HepG2 (cell line): ENCODE results near the gene FAM174C. TPM values are rescaled to one million over a fixed set of nuclear protein-coding genes. Genes with fewer than 3 reads are reported as not detected.

ENCODE experiments used
- ATAD3A ChIP-seq: sonication (generic); formaldehyde crosslinking; IDR thresholded peaks from 2 replicates; pipeline ENCODE4 v1.4.0; 2020; ENCODE audit warnings: missing genetic modification reagents
- HDAC1 ChIP-seq: sonication (generic); formaldehyde crosslinking; IDR thresholded peaks from 2 replicates; pipeline ENCODE4 v1.5.1; 2020; ENCODE audit warnings: mild to moderate bottlenecking, missing genetic modification reagents
- MAFK ChIP-seq, 2 experiments: IDR thresholded peaks in 1 of 2; conservative IDR thresholded peaks in 1 of 2; 2 replicates each; pipeline ENCODE4 v1.6.1; 2011; ENCODE audit warnings: improper control_type of control experiment in 2 of 2, low read length in 2 of 2
- POGZ ChIP-seq: sonication (generic); formaldehyde crosslinking; IDR thresholded peaks from 2 replicates; pipeline ENCODE4 v1.4.0; 2020; ENCODE audit warnings: mild to moderate bottlenecking, missing genetic modification reagents
- RARG ChIP-seq: sonication (generic); formaldehyde crosslinking; IDR thresholded peaks from 2 replicates; pipeline ENCODE4 v1.4.0; 2020; ENCODE audit warnings: low read depth, mild to moderate bottlenecking, missing genetic modification reagents
- SRY ChIP-seq: sonication (generic); formaldehyde crosslinking; IDR thresholded peaks from 2 replicates; pipeline ENCODE4 v1.8.0; 2022; ENCODE audit warnings: mild to moderate bottlenecking, missing genetic modification reagents
- THAP11 ChIP-seq: IDR thresholded peaks from 2 replicates; pipeline ENCODE4 v1.6.1; 2016; ENCODE audit warnings: missing biosample characterization, missing genetic modification reagents
- ZC3H13 ChIP-seq: sonication (generic); formaldehyde crosslinking; IDR thresholded peaks from 2 replicates; pipeline ENCODE4 v1.8.1; 2023; ENCODE audit warnings: mild to moderate bottlenecking, missing genetic modification reagents, moderate library complexity
- ZFP37 ChIP-seq: sonication (generic); formaldehyde crosslinking; IDR thresholded peaks from 2 replicates; pipeline ENCODE4 v1.4.0; 2020; ENCODE audit warnings: missing genetic modification reagents, borderline replicate concordance
- ZNF512 ChIP-seq: sonication (generic); formaldehyde crosslinking; IDR thresholded peaks from 2 replicates; pipeline ENCODE4 v1.4.0; 2020; ENCODE audit warnings: mild to moderate bottlenecking, missing genetic modification reagents
- ZNF644 ChIP-seq: IDR thresholded peaks from 2 replicates; pipeline ENCODE4 v1.6.1; 2016; ENCODE audit warnings: low read depth
- ZNF646 ChIP-seq: sonication (generic); formaldehyde crosslinking; IDR thresholded peaks from 2 replicates; pipeline ENCODE4 v1.9.0; 2021; ENCODE audit warnings: mild to moderate bottlenecking, missing genetic modification reagents
- polyA plus RNA-seq, 8 experiments: library from polyadenylated mRNA; depleted of rRNA in 3 of 8; stranded (reverse) in 7 of 8; unstranded in 1 of 8; fragments of >200 nt; fragmentation: Illumina TruSeq in 4 of 8; extraction: Trizol in 4 of 8; gene quantifications; 2 replicates each; pipeline versions ENCODE4 v1.2.1 to v1.2.3, GENCODE V29; 2011 to 2016; ENCODE audit warnings: low read depth in 4 of 8, missing spikeins in 1 of 8, mixed read lengths in 1 of 8; ENCODE audit not compliant: insufficient read depth in 1 of 8
- total RNA-seq, 5 experiments: library from RNA; depleted of rRNA; stranded (reverse); fragments of >200 nt; fragmentation: Illumina TruSeq; extraction: Trizol; gene quantifications; 2 replicates each; pipeline ENCODE4 v1.2.3, GENCODE V29; 2016; ENCODE audit warnings: low read depth in 1 of 5
- TF ChIP-seq, protein P1 (sequence below): IDR thresholded peaks from 2 replicates; pipeline ENCODE4 v1.6.1; 2012; ENCODE audit warnings: low read length, improper control_type of control experiment

The FAM174C gene
- total and polyA plus RNA-seq, 2 of the 13 experiments (the other 11 are each of a cell fraction or from before 2014, with no cell fraction given), result 19.5 to 31.3 TPM

GRCh38 chr19:1266129-1266915, 9.0 kb upstream of the FAM174C start (continued):
- no peak for TF ChIP-seq MAFK (conservative IDR thresholded peaks at IDR 0.05 in 1 of 2, IDR thresholded peaks at IDR 0.05 in 1 of 2; ENCODE audit: low read length in 2 of 2)
- TF ChIP-seq HDAC1, result peak; percentile 71; the same call in 1 of the 2 replicates
- TF ChIP-seq ZNF644 (CRISPR knock-in tag), result no peak
- TF ChIP-seq RARG, result no peak; the same call in 1 of the 2 replicates
- peak; percentile 58; the same call in 1 of the 2 replicates for TF ChIP-seq ZC3H13 (CRISPR knock-in tag)
- TF ChIP-seq, protein P1, sequence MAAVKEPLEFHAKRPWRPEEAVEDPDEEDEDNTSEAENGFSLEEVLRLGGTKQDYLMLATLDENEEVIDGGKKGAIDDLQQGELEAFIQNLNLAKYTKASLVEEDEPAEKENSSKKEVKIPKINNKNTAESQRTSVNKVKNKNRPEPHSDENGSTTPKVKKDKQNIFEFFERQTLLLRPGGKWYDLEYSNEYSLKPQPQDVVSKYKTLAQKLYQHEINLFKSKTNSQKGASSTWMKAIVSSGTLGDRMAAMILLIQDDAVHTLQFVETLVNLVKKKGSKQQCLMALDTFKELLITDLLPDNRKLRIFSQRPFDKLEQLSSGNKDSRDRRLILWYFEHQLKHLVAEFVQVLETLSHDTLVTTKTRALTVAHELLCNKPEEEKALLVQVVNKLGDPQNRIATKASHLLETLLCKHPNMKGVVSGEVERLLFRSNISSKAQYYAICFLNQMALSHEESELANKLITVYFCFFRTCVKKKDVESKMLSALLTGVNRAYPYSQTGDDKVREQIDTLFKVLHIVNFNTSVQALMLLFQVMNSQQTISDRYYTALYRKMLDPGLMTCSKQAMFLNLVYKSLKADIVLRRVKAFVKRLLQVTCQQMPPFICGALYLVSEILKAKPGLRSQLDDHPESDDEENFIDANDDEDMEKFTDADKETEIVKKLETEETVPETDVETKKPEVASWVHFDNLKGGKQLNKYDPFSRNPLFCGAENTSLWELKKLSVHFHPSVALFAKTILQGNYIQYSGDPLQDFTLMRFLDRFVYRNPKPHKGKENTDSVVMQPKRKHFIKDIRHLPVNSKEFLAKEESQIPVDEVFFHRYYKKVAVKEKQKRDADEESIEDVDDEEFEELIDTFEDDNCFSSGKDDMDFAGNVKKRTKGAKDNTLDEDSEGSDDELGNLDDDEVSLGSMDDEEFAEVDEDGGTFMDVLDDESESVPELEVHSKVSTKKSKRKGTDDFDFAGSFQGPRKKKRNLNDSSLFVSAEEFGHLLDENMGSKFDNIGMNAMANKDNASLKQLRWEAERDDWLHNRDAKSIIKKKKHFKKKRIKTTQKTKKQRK, result no peak
- TF ChIP-seq SRY (CRISPR knock-in tag), result peak; percentile 12; the same call in 1 of the 2 replicates
- TF ChIP-seq ATAD3A, result no peak
- TF ChIP-seq POGZ (CRISPR knock-in tag), result no peak
- TF ChIP-seq THAP11, result peak; percentile 44
- peak; percentile 65; the same call in 1 of the 2 replicates for TF ChIP-seq ZNF646
- no peak for TF ChIP-seq ZFP37 (CRISPR knock-in tag)
- no peak for TF ChIP-seq ZNF512 (CRISPR knock-in tag)
